Liver (tissue), 9 donors: ENCODE data around the gene SPTBN1. TPM values are rescaled to one million over a fixed set of nuclear protein-coding genes. Genes with fewer than 3 reads are reported as not detected.

ENCODE experiments used
- DNase-seq: peaks from one replicate; pipeline ENCODE4 v3.0.0-alpha.2; 2017; ENCODE audit warnings: low spot score
- H3K27ac ChIP-seq, 2 donors: one replicate each; pipeline ENCODE4 v1.7.0; 2013; ENCODE audit warnings: inconsistent platforms in 2 of 2, low read length in 2 of 2, control low read depth in 1 of 2, low read depth in 1 of 2, mild to moderate bottlenecking in 1 of 2
- H3K27me3 ChIP-seq, 4 donors: one replicate each; pipeline versions ENCODE4 v1.6.1 to v1.7.0; 2013; ENCODE audit warnings: low read length in 3 of 4, inconsistent platforms in 1 of 4, mild to moderate bottlenecking in 1 of 4, moderate library complexity in 1 of 4; ENCODE audit not compliant: control insufficient read depth in 4 of 4, insufficient read depth in 4 of 4
- H3K36me3 ChIP-seq, 4 donors: one replicate each; pipeline versions ENCODE4 v1.6.1 to v1.7.0; 2013; ENCODE audit warnings: low read length in 3 of 4, mild to moderate bottlenecking in 3 of 4, low read depth in 1 of 4, moderate library complexity in 1 of 4; ENCODE audit not compliant: control insufficient read depth in 4 of 4, insufficient read depth in 3 of 4
- H3K4me1 ChIP-seq, 4 donors: one replicate each; pipeline versions ENCODE4 v1.6.1 to v1.7.0; 2013; ENCODE audit warnings: low read length in 3 of 4, mild to moderate bottlenecking in 3 of 4, moderate library complexity in 1 of 4; ENCODE audit not compliant: control insufficient read depth in 4 of 4, insufficient read depth in 4 of 4
- H3K4me3 ChIP-seq, 3 donors: one replicate each; pipeline versions ENCODE4 v1.6.1 to v1.7.0; 2013; ENCODE audit warnings: low read length in 3 of 3, control low read depth in 1 of 3, low read depth in 1 of 3, mild to moderate bottlenecking in 1 of 3
- H3K9ac ChIP-seq, 2 donors: one replicate each; pipeline ENCODE4 v1.7.0; 2013; ENCODE audit warnings: low read length in 2 of 2, mild to moderate bottlenecking in 2 of 2, moderate library complexity in 2 of 2, control low read depth in 1 of 2, low read depth in 1 of 2
- H3K9me3 ChIP-seq, 4 donors: one replicate each; pipeline versions ENCODE4 v1.6.1 to v1.7.0; 2013; ENCODE audit warnings: low read length in 3 of 4; ENCODE audit not compliant: control insufficient read depth in 4 of 4
- ATF3 ChIP-seq: IDR thresholded peaks from 2 replicates; pipeline ENCODE4 v1.6.1; 2016; ENCODE audit warnings: antibody characterized with exemption
- EGR1 ChIP-seq, 2 donors: IDR thresholded peaks; 2 replicates each; pipeline ENCODE4 v1.6.1; 2016 to 2018; ENCODE audit warnings: antibody characterized with exemption in 2 of 2, low read depth in 2 of 2
- FOXA1 ChIP-seq: IDR thresholded peaks from 2 replicates; pipeline ENCODE4 v1.6.1; 2016; ENCODE audit warnings: antibody characterized with exemption
- FOXA2 ChIP-seq: IDR thresholded peaks from 2 replicates; pipeline ENCODE4 v1.6.1; 2016; ENCODE audit warnings: antibody characterized with exemption
- HNF4A ChIP-seq, 2 donors: conservative IDR thresholded peaks; 2 replicates each; pipeline ENCODE4 v1.6.1; 2016; ENCODE audit warnings: antibody characterized with exemption in 2 of 2, mild to moderate bottlenecking in 2 of 2
- HNF4G ChIP-seq: IDR thresholded peaks from 2 replicates; pipeline ENCODE4 v1.6.1; 2016; ENCODE audit warnings: antibody characterized with exemption
- JUND ChIP-seq, 2 donors: IDR thresholded peaks; 2 replicates each; pipeline ENCODE4 v1.6.1; 2016; ENCODE audit warnings: antibody characterized with exemption in 2 of 2
- MAX ChIP-seq: IDR thresholded peaks from 2 replicates; pipeline ENCODE4 v1.6.1; 2016; ENCODE audit warnings: antibody characterized with exemption
- NR2F2 ChIP-seq: IDR thresholded peaks from 2 replicates; pipeline ENCODE4 v1.6.1; 2016; ENCODE audit warnings: antibody characterized with exemption
- RAD21 ChIP-seq, 2 donors: IDR thresholded peaks; 2 replicates each; pipeline ENCODE4 v1.6.1; 2016; ENCODE audit warnings: antibody characterized with exemption in 2 of 2, mild to moderate bottlenecking in 2 of 2
- REST ChIP-seq: IDR thresholded peaks from 2 replicates; pipeline ENCODE4 v1.6.1; 2016; ENCODE audit warnings: antibody characterized with exemption, mild to moderate bottlenecking
- RXRA ChIP-seq, 2 donors: IDR thresholded peaks; 2 replicates each; pipeline ENCODE4 v1.6.1; 2017 to 2018; ENCODE audit warnings: antibody characterized with exemption in 2 of 2, mild to moderate bottlenecking in 1 of 2
- SP1 ChIP-seq: IDR thresholded peaks from 2 replicates; pipeline ENCODE4 v1.6.1; 2018; ENCODE audit warnings: antibody characterized with exemption, mild to moderate bottlenecking
- TAF1 ChIP-seq: conservative IDR thresholded peaks from 2 replicates; pipeline ENCODE4 v1.6.1; 2016; ENCODE audit warnings: antibody characterized with exemption, mild to moderate bottlenecking
- YY1 ChIP-seq: IDR thresholded peaks from 2 replicates; pipeline ENCODE4 v1.6.1; 2016; ENCODE audit warnings: antibody characterized with exemption, mild to moderate bottlenecking
- WGBS: extraction: QIAGEN DNeasy Blood & Tissue Kit; methylation state at CpG from one replicate; pipeline ENCODE4 v1.1.7; 2013; 5-methylcytosine and 5-hydroxymethylcytosine counted together
- polyA plus RNA-seq, 2 donors: library from polyadenylated mRNA; stranded (reverse) in 1 of 2; unstranded in 1 of 2; fragments of 200-250 nt in 1 of 2; fragments of >200 nt in 1 of 2; fragmentation: Nextera tagmentation in 1 of 2; extraction: Ambion mirVana in 1 of 2; gene quantifications; one replicate each; pipeline versions ENCODE4 v1.2.1 to v1.2.3, GENCODE V29; 2013 to 2015
- total RNA-seq, 2 donors: library from RNA; depleted of rRNA; stranded (reverse); fragments of >200 nt; gene quantifications; one replicate each; pipeline ENCODE4 v1.2.3, GENCODE V29; 2014
- TF ChIP-seq, protein P1 (sequence below): fragments of 150-350 bp; IDR thresholded peaks from 2 replicates; pipeline ENCODE4 v1.5.1; 2017; ENCODE audit warnings: improper control_type of control experiment, low read depth, low read length; ENCODE audit not compliant: missing input control
- donor health status: healthy.
- donor health status: healthy.
- donor health status: healthy.
- donor health status: healthy.
- donor health status: healthy.

SPTBN1 gene
- total and polyA plus RNA-seq, 4 donors: 44.8 to 191 (median 75.9) TPM

- Histone ChIP-seq H3K36me3 (peaks cover 0 to 11% (median 0%) of the 10 kb centered on the region in 4 donors), H3K27me3 (no peaks in the 10 kb centered on the region), H3K4me3 (no peak overlapping the region), H3K9ac (peak overlapping the region in 1 of 2 donors; percentile 58), H3K9me3 (no peaks in the 10 kb centered on the region), H3K27ac (peak overlapping the region in 1 of 2 donors; percentile 49), H3K4me1 (peaks cover 0 to 13% (median 7%) of the 10 kb centered on the region in 4 donors)
- WGBS: 91% methylated on average over 4 of the region's 4 CpGs
- DNase-seq: no peak
- TF ChIP-seq HNF4G: no peak
- no peak for TF ChIP-seq HNF4A (conservative IDR thresholded peaks at IDR 0.05)
- no peak for TF ChIP-seq RAD21 (IDR thresholded peaks at IDR 0.05)
- no peak for TF ChIP-seq NR2F2
- TF ChIP-seq EGR1 (IDR thresholded peaks at IDR 0.05; ENCODE audit: low read depth in 2 of 2): no peak
- no peak for TF ChIP-seq REST
- TF ChIP-seq FOXA2: no peak
- TF ChIP-seq ATF3: no peak
- TF ChIP-seq JUND (IDR thresholded peaks at IDR 0.05): no peak
- TF ChIP-seq RXRA (IDR thresholded peaks at IDR 0.05): no peak
- TF ChIP-seq FOXA1: no peak
- TF ChIP-seq MAX: no peak
- TF ChIP-seq YY1: no peak
- TF ChIP-seq SP1: no peak
These were observed 67.3 kb downstream of the SPTBN1 start for GRCh38 chr2:54523324-54523959.

DNA sequence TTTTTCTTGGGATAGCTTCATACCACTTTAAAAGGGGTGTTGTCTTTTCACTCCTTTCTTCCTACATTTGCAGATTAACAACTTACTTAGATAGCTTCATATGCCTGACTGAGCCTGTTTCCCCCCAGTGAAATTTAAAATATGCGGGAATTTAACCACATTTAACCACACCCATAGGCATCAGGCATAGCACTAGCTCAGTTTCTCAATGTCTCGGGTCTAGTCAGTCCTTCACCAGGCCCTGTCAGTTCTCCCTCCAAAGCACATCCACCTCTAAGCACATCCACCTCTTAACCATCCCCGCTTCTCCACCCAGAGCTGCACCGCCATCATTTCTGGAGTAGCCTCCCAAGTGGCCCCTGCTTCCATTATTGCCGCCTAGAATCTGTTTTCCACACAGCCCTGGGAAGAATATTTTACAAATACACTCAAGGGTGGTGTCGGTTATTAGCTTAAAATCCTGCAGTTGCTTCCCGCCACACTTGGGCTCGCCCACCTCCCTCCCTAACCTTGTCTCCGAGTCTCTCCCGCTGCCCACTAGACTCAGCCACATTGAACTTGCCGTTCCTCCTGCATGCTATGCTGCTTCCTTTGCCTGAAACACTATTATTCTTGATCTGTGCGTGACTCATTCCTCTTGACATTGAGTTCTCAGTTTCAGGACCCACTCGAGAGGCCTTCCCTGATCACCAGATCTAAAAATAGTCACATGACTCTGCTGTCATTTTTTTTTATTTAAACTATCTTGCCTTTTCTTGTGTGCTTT lies 68.3 kb downstream of the SPTBN1 start:
- Histone ChIP-seq H3K9me3 (no peaks in the 10 kb centered on the region), H3K4me3 (no peak overlapping the region), H3K9ac (no peak overlapping the region), H3K27ac (no peak overlapping the region), H3K4me1 (peaks cover 0 to 13% (median 7%) of the 10 kb centered on the region in 4 donors), H3K27me3 (no peaks in the 10 kb centered on the region), H3K36me3 (peaks cover 0 to 14% (median 0%) of the 10 kb centered on the region in 4 donors)
- WGBS: 89% methylated on average over 13 of the region's 13 CpGs
- DNase-seq: no peak
- no peak for TF ChIP-seq NR2F2

- Histone ChIP-seq H3K9ac (no peak overlapping the region), H3K36me3 (peaks cover 0 to 16% (median 0%) of the 10 kb centered on the region in 4 donors), H3K4me1 (peaks cover 0 to 13% (median 6%) of the 10 kb centered on the region in 4 donors), H3K9me3 (no peaks in the 10 kb centered on the region), H3K27me3 (no peaks in the 10 kb centered on the region), H3K27ac (no peak overlapping the region), H3K4me3 (no peak overlapping the region)
- no peak for DNase-seq
- WGBS: 97% methylated on average over 9 of the region's 9 CpGs
- TF ChIP-seq FOXA2 (no peak), FOXA1 (no peak), HNF4G (no peak), RXRA (IDR thresholded peaks at IDR 0.05) (no peak), SP1 (no peak), MAX (no peak), EGR1 (IDR thresholded peaks at IDR 0.05; ENCODE audit: low read depth in 2 of 2) (no peak), REST (no peak), TAF1 (no peak), JUND (IDR thresholded peaks at IDR 0.05) (no peak)
- TF ChIP-seq, protein P1, sequence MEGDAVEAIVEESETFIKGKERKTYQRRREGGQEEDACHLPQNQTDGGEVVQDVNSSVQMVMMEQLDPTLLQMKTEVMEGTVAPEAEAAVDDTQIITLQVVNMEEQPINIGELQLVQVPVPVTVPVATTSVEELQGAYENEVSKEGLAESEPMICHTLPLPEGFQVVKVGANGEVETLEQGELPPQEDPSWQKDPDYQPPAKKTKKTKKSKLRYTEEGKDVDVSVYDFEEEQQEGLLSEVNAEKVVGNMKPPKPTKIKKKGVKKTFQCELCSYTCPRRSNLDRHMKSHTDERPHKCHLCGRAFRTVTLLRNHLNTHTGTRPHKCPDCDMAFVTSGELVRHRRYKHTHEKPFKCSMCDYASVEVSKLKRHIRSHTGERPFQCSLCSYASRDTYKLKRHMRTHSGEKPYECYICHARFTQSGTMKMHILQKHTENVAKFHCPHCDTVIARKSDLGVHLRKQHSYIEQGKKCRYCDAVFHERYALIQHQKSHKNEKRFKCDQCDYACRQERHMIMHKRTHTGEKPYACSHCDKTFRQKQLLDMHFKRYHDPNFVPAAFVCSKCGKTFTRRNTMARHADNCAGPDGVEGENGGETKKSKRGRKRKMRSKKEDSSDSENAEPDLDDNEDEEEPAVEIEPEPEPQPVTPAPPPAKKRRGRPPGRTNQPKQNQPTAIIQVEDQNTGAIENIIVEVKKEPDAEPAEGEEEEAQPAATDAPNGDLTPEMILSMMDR: no peak
These were observed 69.2 kb downstream of the SPTBN1 start for GRCh38 chr2:54525321-54525720.
